MM.1S (cell line): ENCODE measurements around the gene CHN2.

Experiments used
- CTCF ChIP-seq: fragments of 300-600 bp; sonication (generic); IDR thresholded peaks from 2 replicates; pipeline ENCODE4 v1.5.1; 2016; ENCODE audit warnings: antibody characterized with exemption, low read length, mixed read lengths
- EZH2 ChIP-seq: fragments of 300-600 bp; sonication (generic); optimal IDR thresholded peaks from 2 replicates; pipeline ENCODE3; 2017; ENCODE audit warnings: low read depth, mild to moderate bottlenecking, antibody characterized with exemption, low read length, mixed read lengths
- EZH2phosphoT487 ChIP-seq: fragments of 300-600 bp; sonication (generic); IDR thresholded peaks from 2 replicates; pipeline ENCODE4 v1.6.1; 2018; ENCODE audit warnings: antibody characterized with exemption, low read length

DNA sequence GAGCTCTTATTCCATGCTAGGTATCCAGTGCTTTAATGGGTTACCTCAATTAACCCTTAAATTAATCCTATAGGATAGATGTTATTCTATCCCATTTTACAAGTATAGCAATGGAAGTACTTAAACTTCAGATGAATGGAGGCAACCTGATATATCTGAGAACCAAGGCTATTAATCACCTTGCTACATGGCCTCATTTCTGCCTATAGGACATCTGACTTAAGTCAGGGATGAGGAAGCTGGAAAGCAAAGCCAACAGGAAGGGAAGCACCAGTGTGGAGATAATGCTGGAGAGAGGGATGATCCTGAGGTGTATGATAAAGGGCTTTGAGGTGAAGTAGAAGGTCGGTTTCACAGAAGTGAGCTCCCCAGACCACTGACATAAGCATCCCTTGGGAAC is 132.3 kb downstream of the CHN2 start:
- no peak for TF ChIP-seq EZH2phosphoT487
- no peak for TF ChIP-seq CTCF
- no peak for TF ChIP-seq EZH2
